GM18507 (cell line): ENCODE measurements around the gene XNDC1N.

Experiments
- DNase-seq: peaks from one replicate; pipeline ENCODE4 v3.0.0; 2011; ENCODE audit warnings: low read depth; ENCODE audit not compliant: insufficient read length; ENCODE audit errors: extremely low spot score
- FAIRE-seq: peaks from 2 replicates; lab custom pipeline; 2011; peaks lifted over from hg19 to GRCh38; lab: Jason Lieb, UNC

XNDC1N gene

GRCh38 chr11:71927820-71928736 is at the start of gene XNDC1N:
Gene XNDC1N, minus strand, starts transcription at chr11:71928594. Its CDS starts 5,241 bp downstream, at chr11:71923353.
- peak; percentile 62 for FAIRE-seq

GRCh38 chr11:71977743-71978418 is 49.5 kb upstream of the XNDC1N start:
- DNase-seq (peak; percentile 33), FAIRE-seq (peak; percentile 66)

More at GRCh38 chr11:71927820-71928736, at the start of gene XNDC1N:
- peak; percentile 60 for DNase-seq

GRCh38 chr11:71977090-71977489 is 48.7 kb upstream of the XNDC1N start:
- FAIRE-seq (no peak), DNase-seq (no peak)

- FAIRE-seq (no peak), DNase-seq (no peak)
Observed at GRCh38 chr11:71976551-71976950, 48.2 kb upstream of the XNDC1N start.

GRCh38 chr11:71971680-71972079 is 43.3 kb upstream of the XNDC1N start:
- FAIRE-seq: no peak
- no peak for DNase-seq

- no peak for FAIRE-seq
Observed at GRCh38 chr11:71964641-71965040, 36.2 kb upstream of the XNDC1N start.

GRCh38 chr11:71963468-71963867 is 35.1 kb upstream of the XNDC1N start:
- no peak for FAIRE-seq
- no peak for DNase-seq

More at GRCh38 chr11:71964641-71965040, 36.2 kb upstream of the XNDC1N start:
- no peak for DNase-seq

GRCh38 chr11:71962428-71963038 is 34.1 kb upstream of the XNDC1N start:
- FAIRE-seq: peak; percentile 80
- peak; percentile 36 for DNase-seq

- no peak for DNase-seq
- FAIRE-seq: no peak
Observed at GRCh38 chr11:71955898-71956456, 27.6 kb upstream of the XNDC1N start.

GRCh38 chr11:71951741-71952310 is 23.4 kb upstream of the XNDC1N start:
- no peak for FAIRE-seq

GRCh38 chr11:71949034-71949433 is 20.6 kb upstream of the XNDC1N start:
- DNase-seq: no peak
- no peak for FAIRE-seq

More at GRCh38 chr11:71951741-71952310, 23.4 kb upstream of the XNDC1N start:
- no peak for DNase-seq

- FAIRE-seq: no peak
- DNase-seq: no peak
Observed at GRCh38 chr11:71948314-71949027, 20.1 kb upstream of the XNDC1N start.

- DNase-seq (no peak), FAIRE-seq (no peak)
Observed at GRCh38 chr11:71947498-71947897, 19.1 kb upstream of the XNDC1N start.

- DNase-seq (no peak), FAIRE-seq (no peak)
Observed at GRCh38 chr11:71946144-71946571, 17.8 kb upstream of the XNDC1N start.

- no peak for DNase-seq
- no peak for FAIRE-seq
Observed at GRCh38 chr11:71940561-71941219, 12.3 kb upstream of the XNDC1N start.

GRCh38 chr11:71937826-71938225 is 9.4 kb upstream of the XNDC1N start:
- DNase-seq: no peak
- FAIRE-seq: no peak

- DNase-seq: no peak
Observed at GRCh38 chr11:71936825-71937224, 8.4 kb upstream of the XNDC1N start.

GRCh38 chr11:71935338-71935925 is 7.0 kb upstream of the XNDC1N start:
- FAIRE-seq (no peak), DNase-seq (no peak)

More at GRCh38 chr11:71936825-71937224, 8.4 kb upstream of the XNDC1N start:
- no peak for FAIRE-seq
